Stimulated activated CD8-positive, alpha-beta memory T cell treated with anti-CD3 and anti-CD28 coated beads, Interleukin-7, amount 100 ng/mL, for 24 hours (primary cell): ENCODE data around the gene SPACA5B.
"Not testable (repeated sequence)": the region's sequence is repeated elsewhere in the genome, so short reads cannot be mapped to it uniquely, and the experiment has no call there.

ENCODE experiments used
- DNase-seq: peaks from one replicate; pipeline ENCODE4 v3.0.0-alpha.2; 2020; ENCODE audit warnings: low read depth

Gene SPACA5B

DNA sequence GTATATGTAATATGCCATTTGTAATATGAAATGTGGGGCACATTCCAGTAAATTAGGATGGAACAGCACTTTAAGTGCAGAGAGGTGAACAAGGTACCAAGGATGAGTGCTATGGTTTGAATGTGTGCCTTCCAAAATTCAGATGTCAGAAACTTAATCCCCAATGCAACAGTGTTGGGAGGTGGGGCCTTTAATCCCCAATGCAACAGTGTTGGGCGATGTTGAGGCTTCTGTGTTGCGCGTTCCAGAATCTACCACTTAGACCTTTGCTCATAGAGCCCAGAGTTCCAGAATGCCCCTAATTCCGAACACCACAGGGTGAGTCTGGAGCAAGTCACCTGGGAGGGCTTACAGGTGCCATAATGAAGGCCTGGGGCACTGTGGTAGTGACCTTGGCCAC lies at the start of gene SPACA5B:
Gene SPACA5B (plus strand): TSS at position 301 of the 400 bp plus-strand sequence. CDS start 62 bp downstream, at position 363.
- not testable (repeated sequence) for DNase-seq

DNA sequence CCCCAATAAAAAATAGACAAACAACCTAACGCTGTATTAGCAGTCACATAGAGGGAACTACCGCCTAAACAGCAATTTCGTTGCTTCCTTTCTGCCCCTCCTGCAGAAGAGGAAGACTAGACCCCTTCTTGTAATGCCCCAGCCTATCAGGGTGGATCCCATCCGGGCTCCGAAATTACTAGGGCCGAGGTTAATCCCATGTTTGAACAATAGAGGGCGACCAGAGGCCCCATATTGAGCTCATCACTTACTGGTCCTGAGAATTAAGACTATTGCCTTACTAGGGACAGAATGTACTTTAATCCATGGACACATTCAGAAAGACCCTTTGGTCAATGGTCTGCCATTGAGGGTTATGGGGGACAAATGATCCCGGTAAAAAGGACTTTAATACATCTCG lies 47.2 kb upstream of the SPACA5B start:
- DNase-seq = no peak

DNA sequence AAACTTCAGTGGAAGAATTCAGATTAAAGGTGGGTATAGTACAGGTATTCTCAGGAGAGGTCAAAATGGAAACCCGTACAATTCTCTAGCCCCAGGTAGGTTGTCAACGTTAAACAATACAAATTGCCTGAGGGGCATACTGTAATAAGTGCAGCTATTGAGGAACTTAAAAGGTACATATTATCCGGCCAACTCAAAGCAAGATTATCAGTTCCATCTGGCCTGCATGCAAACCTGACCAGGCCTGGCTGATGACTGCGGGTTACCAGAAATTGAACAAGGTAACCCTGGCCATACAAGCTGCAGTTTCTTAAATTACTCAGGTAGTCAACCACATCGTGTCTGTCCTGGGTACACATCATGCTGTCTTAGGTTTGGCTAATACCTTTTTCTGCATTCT lies 46.7 kb upstream of the SPACA5B start:
- no peak for DNase-seq

DNA sequence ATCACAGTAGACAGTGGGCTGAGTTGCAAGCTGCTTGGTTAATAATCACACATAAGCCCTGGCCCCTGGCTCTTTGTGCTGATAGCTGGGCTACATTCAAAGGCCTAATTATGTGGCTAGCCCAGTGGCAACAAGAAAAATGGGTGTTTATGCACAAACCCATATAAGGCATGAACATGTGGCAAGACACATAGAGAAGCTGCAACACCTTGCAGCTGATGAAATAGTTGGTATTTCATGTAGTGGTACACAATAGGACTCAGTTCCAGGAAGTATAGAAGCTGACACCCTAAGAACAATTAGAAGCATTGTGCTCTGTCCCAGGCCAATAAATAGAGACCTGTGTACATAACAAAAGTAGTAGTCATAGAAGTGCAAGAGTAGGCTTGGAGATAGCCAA lies 44.3 kb upstream of the SPACA5B start:
- DNase-seq = no peak

DNA sequence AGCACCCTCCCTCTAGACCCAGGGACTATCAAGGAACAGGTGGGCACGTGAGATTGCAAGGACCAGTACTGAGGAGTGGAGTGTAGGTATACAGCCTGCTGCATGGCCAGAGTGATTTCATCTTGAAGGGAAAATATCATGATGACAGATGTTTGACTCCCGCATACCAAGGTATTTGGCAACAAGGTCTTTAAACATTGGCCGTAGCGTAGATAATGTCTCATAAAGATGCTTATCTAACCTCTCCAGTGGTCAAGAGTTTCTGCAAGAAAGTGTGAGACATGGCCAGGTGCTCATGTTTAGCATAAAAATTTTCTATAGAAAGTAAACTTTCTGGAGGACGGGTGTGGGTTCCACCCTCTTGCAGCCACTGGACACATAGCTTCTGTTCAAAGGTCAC lies 40.3 kb upstream of the SPACA5B start:
- DNase-seq = no peak

DNA sequence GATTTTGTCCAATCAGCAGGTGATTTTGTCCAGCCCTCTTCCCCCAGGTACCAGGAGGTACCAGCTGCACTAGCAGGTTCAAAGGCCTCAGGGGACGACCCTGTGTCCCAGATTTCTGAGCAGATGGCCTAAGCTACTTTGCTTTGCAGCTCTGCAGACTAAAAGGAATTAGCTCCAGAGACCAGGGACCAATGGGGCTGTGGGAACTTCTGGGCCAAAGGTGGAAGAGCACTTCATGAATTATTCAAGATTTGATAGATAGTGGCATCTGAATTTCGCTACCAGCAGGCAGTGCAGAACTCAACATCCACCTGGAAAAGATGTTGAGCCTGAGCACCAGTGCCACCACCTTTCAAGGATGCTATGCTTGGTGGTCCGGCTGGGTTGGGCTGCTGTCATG lies 37.9 kb upstream of the SPACA5B start:
- not testable (repeated sequence) for DNase-seq

DNA sequence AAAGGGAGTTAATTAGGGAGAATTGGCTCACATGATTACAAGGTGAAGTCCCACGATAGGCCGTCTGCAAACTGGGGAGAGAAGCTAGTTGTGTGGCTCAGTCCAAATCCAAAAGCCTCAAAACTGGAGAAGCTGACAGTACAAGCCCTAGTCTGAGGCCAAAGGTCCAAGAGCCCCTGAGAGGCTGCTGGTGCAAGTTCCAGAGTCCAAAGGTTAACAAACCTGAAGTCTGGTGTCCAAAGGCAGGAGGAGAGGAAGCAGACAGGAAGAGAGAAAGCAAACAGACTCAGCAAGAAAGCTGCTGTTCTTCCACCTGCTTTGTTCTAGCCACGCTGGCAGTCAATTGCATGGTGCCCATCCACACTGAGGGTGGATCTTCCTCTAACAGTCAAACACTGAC lies 29.0 kb upstream of the SPACA5B start:
- DNase-seq = no peak

DNA sequence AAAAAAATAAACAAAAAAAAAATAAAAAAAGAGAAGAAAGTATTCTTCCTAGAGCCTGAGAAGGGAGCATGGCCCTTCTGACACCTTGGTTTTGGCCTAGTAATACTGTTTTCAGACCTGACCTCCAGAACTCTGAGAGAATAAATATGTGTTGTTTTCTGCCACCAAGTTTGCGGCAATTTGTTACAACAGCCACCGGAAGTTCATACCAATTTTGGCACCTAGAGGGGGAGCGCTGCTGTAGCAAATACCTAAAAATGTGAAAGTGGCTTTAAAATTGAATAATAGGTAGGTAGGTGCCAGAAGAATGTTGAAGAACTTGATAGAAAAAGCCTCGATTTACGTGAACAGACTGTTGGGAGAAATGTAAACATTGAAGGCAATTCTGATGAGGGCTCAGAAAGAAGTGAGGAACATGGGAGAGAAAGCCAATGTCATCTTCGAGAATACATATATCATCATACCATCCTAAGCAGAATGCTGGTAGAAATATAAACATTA lies 27.5 kb upstream of the SPACA5B start:
- no peak for DNase-seq

DNA sequence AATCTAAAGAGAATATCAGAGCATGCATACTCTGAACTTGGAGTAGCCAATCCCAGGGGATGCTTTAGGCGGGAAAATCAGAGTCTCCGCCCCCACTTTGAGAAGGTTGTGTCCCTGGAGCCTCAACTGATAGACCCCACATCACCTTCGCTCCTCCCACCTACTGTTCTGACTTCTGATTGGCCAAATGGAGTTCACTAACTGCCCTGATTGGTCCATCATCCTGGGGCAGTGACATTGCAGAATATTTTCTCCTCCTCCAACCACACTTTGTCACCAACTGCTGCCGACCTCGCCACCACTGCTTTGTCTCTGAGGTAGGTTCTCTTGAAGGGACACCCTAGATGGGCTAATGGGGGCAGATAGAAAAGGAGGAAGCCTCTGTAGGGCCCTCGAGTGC lies 22.7 kb upstream of the SPACA5B start:
- DNase-seq = no peak

DNA sequence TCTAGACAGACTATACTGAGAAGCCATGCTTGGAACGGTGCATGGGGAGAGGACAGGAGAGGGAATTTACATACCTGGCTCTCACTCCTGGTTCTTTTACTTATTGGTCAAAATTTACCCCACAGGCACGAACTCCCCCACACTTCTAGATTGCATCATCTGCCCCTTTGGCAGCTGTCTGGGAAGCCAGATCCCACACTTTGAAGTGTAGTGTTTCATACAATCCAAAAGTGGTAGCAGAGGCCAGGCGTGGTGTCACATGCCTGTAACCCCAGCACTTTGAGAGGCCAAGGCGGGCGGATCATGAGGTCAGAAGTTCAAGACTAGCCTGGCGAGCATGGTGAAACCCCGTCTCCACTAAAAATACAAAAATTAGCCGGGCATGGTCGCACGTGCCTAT lies 5.1 kb upstream of the SPACA5B start:
- DNase-seq = not testable (repeated sequence)

DNA sequence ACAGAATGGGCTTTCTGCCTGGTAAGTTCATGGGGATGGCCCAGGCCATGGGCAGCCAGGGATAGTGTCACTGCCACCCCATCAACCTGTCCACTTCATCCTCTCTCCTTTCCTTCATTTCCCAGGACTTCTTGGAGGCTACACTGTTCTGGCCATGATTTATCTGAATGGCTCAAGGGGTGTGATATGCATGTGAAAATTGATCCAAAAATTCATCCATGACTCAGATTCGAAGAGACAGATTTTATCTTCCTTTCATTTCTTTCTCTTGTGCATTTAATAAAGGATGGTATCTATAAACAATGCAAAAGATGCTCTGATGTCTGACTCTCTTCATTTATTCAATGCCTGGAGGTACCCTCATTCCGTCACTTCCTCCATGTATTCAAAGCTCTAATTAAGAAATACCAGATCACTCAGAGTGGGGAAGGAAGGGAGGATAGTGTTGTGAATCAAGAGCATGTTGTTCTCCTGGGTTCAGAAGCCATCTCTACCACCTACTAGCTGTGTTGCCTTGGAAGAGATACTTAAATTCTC lies 1.9 kb downstream of the SPACA5B start:
- not testable (repeated sequence) for DNase-seq

DNA sequence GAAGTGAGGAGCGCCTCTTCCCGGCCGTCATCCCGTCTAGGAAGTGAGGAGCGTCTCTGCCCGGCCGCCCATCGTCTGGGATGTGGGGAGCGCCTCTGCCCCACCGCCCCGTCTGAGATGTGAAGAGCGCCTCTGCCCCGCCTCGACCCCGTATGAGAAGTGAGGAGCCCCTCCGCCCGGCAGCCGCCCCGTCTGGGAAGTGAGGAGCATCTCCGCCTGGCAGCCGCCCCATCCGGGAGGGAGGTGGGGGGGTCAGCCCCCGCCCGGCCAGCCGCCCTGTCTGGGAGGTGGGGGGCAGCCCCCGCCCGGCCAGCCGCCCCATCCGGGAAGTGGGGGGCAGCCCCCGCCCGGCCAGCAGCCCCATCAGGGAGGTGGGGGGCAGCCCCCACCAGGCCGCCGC lies 8.7 kb downstream of the SPACA5B start:
- not testable (repeated sequence) for DNase-seq

DNA sequence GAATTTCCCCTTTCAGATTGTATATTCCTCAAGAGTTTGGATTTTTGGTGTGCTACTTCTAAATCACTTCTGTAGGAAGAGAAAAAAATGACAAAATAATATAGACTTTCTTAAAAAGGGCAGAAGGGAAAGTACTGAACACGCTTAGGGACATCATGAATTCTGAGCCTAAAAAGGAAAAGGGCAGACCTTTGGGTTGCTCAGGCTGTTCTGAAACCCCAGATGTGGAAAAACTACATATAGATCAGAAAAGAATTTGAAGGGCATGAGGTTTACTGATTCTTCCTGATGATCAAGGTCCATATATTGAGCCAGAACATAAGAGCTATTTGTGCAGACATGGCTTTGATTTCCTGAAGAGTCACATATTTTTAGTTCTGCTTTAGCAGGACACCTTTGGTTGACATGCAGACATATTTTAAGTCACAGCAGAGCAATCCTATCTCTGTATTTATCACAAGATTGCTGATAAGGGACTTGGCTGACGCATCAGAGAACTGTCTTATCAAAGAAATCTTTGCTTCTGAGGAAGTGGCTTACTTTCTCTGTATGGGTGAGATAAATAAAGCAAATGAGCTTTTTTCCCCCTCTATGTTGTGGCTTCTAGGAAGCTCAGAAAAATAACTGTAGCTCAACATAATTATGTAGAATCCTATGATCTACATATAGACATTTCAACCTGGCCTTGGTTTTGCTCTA lies 11.5 kb downstream of the SPACA5B start:
- not testable (repeated sequence) for DNase-seq

DNA sequence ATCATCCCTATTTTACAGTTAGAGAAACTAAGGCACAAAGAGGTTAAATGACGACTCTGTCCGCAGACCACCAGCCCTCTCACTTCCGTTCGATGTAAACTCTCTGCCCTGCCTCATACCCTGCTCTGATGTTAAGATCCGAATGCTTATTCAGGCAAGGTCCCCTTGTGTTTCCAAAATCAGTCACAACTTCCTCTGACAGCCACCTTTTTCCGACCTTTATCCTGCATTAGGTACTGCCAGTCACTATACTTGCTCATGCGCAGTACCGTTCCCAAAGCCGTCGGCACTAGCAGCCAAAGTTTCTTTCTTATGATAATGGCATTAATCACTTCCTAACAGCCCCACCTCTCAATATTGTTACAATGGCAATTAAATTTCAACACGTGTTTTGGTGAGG lies 12.3 kb downstream of the SPACA5B start:
- DNase-seq = not testable (repeated sequence)

DNA sequence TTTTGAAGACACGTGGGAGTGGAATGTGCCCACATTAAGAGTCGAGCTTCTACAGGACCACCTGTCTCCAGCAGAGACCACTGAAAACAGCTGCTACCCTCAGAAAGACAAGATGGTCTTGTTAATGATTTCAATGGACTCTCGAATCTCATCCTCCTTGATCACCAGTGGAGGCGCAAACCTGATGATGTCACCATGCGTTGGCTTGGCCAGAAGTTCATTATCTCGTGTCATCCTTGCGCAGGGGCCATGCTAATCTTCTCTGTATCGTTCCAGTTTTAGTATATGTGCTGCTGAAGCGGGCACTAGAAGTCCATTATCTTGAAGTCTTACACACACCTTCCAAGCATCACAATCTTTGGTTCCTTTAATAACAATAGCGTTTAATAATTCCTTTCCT lies 23.3 kb downstream of the SPACA5B start:
- no peak for DNase-seq

DNA sequence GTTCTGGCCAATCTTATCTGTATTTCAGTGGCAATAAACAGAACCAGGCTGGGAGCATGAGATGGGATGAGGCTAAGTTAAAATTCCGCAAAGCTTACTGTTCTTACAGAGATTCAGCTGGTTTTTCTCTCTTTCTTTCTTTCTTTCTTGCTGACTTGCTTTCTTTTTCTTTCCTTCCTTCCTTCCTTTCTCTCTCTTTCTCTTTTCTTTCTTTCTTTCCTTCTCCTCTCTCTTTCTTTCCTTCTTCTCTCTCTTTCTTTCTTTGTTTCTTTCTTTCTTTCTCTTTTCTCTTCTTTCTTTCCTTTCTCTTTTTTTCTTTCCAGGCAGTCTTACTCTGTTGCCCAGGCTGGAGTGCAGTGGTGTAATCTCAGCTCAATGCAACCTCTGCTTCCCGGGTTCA lies 24.4 kb downstream of the SPACA5B start:
- DNase-seq = no peak

DNA sequence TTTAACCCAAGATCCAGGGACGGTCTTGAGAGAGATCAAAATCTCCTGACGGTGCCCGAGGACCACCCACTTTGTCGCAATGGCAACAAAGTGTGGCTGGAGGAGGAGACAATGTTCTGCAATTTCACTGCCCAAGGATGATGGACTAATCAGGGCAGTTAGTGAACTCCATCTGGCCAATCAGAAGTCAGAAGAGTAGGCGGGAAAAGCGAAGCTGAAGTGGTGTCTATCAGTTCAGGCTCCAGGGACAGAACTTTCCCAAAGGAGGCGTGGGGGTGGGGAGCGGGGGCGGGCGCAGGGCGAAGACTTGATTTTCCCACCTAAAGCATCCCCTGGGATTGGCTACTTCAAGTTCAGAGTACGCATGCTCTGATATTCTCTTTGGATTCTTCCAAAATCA lies 25.6 kb downstream of the SPACA5B start:
- no peak for DNase-seq

DNA sequence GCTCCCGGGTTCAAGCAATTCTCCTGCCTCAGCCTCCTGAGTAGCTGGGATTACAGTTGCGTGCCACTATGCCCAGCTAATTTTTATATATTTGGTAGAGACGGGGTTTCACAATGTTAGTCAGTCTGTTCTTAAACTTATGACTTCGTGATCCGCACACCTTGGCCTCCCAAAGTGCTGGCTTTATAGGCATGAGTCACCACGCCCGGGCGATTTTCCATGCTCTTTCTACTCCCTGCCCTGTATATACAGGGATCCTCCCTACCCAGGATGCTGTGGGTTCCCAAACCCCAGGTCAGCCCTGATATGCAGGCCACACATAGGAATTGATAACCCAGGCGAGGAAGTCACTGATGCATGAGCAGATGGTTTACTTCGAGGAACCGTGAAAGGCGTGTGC lies 34.8 kb downstream of the SPACA5B start:
- DNase-seq = no peak

DNA sequence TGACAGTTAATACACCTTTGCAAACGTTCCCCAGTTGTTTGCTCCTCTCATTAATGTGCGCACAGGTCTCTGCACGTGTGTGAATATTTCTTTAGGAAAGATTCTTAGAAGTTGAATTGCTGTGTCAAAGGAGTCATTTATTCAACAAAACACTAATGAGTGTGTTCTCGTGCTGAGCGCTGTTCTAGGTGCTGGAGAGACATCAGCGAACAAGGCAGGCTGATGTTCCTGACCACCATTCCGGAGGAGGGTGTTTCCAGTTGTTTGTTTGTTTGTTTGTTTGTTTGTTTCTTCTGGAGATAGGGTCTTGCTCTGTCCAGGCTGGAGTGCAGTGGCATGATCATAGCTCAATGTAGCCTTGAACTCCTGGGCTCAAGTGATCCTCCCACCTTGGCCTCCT lies 35.9 kb downstream of the SPACA5B start:
- DNase-seq = not testable (repeated sequence)

DNA sequence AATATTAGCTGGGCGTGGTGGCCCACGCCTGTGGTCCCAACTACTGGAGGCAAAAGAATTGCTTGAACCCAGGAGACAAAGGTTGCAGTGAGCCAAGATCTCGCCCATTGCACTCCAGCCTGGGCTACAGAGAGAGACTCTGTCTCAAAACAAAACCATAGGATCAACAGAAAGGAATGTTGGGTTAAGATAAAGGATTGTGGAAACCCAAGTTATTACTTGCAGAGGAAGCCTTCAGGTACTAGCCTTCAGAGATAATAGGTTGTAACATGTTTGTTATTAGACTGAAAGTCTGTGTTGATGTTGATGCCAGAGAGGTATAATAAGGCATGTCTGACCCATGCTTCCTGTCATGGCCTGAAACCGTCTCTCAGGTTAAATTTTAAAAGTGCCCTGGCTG lies 49.3 kb downstream of the SPACA5B start:
- DNase-seq = no peak

DNA sequence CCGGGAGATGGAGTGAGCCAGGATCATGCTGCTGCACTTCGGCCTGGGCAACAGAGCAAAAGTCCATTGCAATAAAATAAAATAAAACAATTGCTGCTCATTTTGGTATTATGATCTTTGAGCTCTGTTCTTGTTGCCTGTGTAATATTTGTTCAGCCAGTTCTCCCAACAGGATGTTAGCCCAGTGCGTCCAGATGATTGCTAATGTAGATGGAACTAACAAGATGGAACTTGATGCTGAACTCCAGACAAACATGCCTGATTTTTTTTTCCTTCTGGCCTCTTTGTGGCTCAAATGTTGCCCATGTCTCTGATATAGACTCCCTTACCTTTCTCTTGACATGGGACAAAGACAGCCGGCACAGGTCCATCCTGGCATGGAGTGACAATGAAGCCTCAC lies 50.4 kb downstream of the SPACA5B start:
- DNase-seq = no peak

DNA sequence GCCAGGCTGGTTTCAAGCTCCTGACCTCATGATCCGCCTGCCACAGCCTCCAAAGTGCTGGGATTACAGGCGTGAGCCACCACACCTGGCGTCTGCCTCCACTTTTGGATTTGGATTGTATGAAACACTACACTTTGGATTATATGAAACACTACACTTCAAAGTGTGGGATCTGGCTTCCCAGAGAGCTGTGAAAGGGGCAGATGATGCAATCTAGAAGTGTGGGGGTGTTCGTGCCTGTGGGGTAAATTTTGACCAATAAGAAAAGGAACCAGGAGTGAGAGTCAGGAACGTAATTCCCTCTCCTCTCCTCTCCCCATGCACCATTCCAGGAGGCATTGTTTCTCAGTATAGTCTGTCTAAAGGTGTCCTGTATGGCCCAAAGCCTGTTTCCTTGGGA lies 51.5 kb downstream of the SPACA5B start:
- DNase-seq = not testable (repeated sequence)
